HPDE6-E6E7 (cell line): ENCODE data around the gene SEC11C.

ENCODE experiments used
- DNase-seq: peaks from one replicate; pipeline ENCODE4 v3.0.0; 2011; ENCODE audit warnings: missing footprints; ENCODE audit errors: extremely low spot score

The SEC11C gene

DNA sequence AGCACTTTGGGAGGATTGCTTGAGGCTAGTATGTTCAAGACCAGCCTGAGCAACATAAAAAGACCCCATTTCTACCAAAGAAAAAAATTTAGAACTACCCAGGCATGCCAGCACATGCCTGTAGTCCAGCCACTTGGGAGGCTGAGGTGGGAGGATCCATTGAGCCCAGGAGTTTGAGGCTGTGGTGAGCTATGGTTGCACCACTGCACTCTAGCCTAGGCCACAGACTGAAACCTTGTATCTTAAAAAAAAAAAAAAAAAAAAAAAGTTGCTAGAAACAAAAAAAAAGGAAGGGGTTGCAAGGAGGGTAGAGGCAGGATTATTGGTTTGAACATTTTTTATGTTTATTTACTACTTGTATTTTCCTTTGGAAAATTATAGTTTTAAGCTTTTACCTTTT, 4.8 kb downstream of the SEC11C start:
- no peak for DNase-seq

DNA sequence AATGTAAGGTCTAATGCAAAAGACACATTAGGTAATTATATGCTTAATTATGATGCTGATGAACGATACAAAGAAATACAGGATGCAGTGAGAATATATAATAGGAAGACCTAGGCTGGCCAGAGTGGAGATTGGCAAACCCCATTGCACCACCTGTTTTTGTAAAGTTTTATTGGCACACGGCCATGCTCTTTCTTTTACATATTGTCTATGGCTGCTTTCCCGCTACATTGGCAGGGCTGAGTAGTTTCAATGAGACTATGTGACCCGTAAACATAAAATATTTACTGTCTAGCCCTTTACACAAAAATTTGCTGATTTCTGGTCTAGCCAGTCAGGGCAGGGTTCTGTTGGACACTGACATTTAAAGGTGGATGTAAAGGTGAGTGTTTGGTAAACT, 5.4 kb downstream of the SEC11C start:
- DNase-seq: no peak

- DNase-seq: no peak
Measured at GRCh38 chr18:59148192-59148591, 8.5 kb downstream of the SEC11C start.

- DNase-seq: no peak
Measured at GRCh38 chr18:59149007-59149406, 9.3 kb downstream of the SEC11C start.

GRCh38 chr18:59149416-59149815, 9.7 kb downstream of the SEC11C start:
- DNase-seq: no peak

DNA sequence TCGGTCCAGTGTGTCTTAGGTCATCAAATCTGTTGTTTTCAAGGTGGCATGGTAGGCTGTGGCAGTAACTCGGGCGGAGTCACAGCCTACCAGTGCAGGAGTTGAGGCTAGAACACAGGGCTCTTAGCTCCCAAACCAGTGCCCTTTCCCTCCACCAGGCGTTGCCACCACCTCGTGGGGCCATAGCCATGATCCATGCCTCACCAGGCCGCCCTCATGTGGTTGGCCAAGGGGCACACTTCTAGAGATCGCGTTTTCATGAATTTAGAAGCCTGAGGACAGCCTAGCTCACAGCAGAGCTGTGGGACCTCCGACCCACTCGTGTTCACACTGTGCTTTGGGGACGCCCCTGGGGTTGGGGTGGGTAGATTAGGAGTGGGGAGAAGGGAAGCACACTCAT, 10.6 kb downstream of the SEC11C start:
- DNase-seq: no peak

- no peak for DNase-seq
Measured at GRCh38 chr18:59155153-59155552, 15.5 kb downstream of the SEC11C start.

DNA sequence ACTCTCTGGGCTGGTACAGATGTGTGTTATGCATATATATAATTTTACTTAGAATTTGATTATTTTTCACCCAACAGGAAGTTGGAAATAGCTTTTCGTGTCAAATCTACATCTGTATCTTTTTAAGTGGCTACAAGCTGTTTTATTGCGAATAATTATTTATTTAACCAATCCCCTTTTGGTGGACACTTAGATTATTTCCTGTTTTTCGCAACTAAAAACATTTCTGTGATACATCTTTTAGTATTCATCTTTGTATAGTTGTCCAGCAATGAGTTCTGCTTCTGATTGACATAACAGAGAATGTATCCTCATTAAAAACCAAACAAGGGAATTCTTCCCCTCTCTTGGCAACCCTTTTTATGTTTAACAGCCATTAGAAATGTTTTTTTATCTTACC, 16.6 kb downstream of the SEC11C start:
- no peak for DNase-seq

- DNase-seq: no peak
Measured at GRCh38 chr18:59159265-59159664, 19.6 kb downstream of the SEC11C start.

- no peak for DNase-seq
Measured at GRCh38 chr18:59159986-59160385, 20.3 kb downstream of the SEC11C start.

GRCh38 chr18:59172664-59173249, 33.1 kb downstream of the SEC11C start:
- DNase-seq: no peak

DNA sequence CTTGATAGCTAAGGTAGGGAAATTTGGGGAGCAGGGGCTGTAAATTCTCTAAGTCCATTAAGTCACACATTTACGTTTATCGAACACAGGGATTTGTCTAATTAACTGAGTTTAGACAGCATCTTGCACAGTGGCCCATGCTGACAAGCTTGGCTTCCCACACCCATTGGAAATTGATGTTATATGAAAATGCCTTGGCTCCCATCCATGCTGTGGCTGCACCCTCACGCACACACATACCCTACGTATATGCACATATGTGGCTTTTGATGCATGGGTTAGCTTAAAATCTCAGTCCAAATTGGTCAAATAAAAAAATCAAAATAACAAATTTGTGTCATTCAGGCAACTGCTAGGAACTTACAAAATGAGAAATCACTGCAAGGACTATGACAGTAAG, 37.8 kb downstream of the SEC11C start:
- no peak for DNase-seq

DNA sequence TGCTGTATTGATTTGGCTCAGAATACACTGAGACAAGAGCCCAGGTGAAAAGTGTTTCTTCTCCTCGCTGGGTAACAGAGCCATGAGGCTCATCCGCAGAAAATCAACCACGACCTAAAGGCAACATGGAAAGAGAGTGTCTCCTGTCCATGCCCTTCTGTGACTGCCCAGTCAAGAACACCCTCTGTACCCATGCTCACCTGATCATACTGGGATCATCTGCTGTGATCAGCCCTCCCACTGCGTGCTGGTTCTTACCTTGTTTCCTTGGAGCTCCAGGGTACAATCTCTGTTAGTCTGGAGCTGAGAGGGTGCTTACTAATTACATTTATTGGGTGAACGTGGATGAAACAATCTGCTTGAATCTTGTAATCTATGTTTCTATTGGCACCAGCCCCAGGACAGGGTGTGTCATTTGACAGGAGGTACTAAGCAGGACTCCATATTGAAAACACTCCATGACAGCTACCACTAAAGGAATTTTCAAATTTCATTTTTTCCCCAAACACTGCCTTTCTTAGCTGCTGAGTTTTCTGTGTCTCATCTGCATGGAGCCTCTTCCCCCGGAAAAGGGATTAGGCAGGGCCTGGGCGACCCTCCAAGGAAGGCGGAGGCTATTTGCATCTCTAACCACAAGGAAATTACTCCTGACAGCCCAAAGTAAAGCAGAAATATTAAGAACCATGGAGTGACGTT, 40.6 kb downstream of the SEC11C start:
- no peak for DNase-seq

DNA sequence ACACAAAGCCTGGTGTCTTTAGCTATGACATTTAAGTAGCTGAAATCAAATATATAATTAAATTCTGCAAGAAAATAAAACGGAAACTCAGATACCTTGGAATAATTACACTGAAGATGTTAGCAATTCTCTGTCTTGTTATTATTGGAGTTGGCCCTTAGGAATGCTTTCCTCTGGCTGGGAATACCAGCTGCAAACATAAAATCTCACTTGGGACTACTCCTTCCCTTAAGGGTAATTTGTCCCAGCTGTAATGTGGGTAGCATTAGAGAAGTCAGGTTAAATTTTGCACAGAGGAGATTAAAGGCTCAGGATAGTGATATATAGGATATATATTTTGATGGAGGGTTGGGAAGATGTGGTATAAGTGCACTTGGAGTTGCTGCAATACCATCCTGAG, 43.0 kb downstream of the SEC11C start:
- no peak for DNase-seq

DNA sequence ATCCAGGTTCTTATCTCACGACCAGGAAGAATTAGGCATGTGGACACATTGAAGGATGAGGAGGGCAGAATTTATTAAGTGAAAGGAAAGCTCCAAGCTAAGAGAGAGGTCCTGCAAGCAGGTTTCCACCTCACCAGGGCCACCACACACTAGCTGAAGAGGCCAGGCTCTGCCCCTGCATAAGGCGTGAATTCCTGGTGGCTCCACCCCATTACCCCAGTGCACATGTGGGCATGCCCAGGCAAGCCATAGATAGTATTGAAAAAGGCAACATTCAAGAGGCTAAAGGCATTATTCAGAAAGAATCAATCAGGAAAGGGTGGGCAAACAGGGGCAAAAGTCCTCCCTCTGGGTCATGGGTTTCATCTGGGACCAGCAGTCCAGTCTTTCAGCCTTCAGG, 49.3 kb downstream of the SEC11C start:
- DNase-seq: no peak

DNA sequence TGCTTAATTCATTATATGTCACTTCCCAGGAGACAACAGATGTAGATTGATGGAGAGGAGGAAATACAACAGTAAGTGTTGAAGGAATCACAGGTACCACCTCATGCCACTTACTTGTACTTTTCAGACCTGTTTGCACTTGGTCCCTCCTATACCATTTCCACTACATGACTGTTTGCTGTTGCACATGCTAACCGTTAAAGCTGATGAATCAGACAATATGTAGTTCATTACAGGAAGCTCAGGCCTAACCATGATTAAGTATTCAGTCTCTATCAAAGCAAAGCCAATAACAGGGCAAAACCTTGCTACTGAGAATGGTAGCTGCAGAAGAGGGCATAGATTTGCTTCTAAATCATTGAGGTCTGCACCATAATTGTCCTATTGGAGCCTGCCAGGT, 50.1 kb downstream of the SEC11C start:
- no peak for DNase-seq

DNA sequence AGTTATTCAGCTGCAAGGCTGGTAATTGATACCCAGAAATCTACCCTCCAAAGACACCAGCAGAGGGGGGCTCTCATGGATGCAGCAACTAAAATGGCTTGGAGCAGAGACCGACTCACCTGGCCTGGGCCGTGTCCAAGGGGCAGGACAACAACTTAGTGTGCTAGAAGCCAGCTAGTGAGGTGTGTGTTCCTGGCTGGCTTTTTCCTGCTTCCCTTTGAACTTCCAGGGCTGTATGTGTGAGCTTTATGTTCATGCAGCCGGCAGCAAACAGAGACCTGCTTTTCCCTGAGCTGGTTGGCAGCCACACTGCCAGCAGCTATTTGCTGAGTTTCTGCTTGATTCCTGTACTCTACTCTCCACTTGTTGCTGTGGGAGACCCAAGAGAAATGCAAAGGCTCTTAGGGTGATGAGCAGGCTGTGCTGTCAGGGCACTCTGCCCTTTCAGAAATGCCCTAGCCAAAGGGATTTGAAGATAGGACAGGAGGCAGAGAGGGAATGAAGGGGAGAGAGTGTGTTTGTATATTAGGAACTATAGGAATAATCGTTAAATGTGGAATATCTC, 56.6 kb downstream of the SEC11C start:
- no peak for DNase-seq

DNA sequence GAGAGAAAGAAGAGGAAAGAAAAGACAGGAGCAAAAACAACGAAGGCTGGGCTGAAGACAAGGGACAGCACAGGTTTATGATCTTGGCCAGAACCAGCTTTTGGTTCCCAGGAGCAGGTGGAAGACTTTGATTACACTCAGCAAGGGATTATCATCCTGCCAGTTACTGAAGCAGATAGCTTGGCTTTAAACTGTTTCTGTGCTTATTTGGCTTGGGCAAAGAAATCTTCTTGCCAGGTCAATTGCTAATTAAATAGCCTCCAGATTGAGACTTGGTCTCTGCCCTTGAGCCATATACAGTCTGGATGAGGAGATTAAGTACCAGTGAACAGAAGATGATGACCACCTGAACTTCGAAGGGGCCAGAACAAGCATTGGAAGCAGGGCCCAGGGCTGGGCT, 58.0 kb downstream of the SEC11C start:
- no peak for DNase-seq

DNA sequence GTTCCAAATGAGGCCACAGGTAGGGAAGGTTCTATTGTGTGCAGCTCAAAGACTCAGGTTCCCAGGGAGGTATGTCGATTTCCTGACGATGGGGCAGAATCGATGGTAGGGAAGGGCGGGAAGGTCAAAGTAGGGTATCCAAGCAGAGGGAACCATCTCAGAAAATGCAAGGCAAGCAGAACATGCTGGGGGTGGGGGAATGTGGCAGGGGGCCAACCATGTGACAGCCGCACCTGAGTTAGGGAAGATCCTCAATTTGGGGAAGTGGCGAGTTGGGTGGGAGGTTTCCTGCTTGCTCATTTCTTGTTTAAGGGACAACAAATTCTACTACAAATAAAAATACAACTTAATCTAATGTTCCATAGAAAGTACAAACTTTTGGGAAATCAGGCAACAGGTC, 58.5 kb downstream of the SEC11C start:
- DNase-seq: no peak

GRCh38 chr18:59200787-59201186, 61.1 kb downstream of the SEC11C start:
- no peak for DNase-seq

- no peak for DNase-seq
Measured at GRCh38 chr18:59202258-59202820, 62.7 kb downstream of the SEC11C start.

DNA sequence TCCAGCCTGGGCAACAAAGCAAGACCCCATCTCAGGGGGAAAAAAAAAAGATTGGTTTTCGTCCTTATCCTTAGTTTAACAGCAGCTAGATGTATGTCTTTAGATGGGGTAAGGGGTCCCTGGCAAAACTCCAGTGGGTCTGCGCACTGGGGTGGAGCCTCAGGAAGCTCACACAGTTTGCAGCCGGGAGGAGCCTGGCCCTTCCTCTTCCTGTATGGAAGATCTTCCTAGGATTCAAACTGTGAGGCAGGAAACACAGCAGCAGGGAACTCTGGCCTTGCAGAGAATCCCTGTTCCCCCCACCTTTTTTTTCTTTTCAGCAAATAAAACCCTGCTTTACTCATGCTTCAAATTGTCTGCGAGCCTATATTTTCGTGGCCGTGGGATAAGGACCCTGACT, 67.8 kb downstream of the SEC11C start:
- DNase-seq: no peak
